ENCODE measurements around the gene KIAA0825.

DNA sequence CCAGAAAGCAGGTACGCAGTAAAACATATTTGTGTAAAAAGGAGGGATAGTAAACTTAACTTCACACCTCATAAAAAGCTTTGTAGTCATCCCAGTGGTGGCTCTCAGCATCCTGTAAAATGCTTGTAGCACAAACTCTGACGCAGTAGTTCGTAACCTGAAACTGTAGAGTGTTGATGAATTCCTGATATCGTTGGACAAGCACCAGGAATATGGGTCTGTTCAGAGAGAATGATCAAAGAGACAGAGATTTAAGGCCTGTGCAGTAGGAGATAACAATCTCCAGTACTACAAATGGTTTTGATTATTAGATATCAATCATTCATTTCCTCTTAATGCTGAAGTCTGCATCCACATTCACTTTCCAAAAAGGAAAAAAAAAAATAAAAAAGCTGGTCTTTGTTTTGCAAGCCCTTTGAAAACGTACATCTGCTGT is 148.5 kb downstream of the KIAA0825 start:
- TF ChIP-seq, protein P1, sequence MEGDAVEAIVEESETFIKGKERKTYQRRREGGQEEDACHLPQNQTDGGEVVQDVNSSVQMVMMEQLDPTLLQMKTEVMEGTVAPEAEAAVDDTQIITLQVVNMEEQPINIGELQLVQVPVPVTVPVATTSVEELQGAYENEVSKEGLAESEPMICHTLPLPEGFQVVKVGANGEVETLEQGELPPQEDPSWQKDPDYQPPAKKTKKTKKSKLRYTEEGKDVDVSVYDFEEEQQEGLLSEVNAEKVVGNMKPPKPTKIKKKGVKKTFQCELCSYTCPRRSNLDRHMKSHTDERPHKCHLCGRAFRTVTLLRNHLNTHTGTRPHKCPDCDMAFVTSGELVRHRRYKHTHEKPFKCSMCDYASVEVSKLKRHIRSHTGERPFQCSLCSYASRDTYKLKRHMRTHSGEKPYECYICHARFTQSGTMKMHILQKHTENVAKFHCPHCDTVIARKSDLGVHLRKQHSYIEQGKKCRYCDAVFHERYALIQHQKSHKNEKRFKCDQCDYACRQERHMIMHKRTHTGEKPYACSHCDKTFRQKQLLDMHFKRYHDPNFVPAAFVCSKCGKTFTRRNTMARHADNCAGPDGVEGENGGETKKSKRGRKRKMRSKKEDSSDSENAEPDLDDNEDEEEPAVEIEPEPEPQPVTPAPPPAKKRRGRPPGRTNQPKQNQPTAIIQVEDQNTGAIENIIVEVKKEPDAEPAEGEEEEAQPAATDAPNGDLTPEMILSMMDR (IDR thresholded peaks at IDR 0.05; ENCODE audit: low read depth, low read length, poor library complexity, severe bottlenecking): no peak
- TF ChIP-seq EZH2phosphoT487 (IDR thresholded peaks at IDR 0.05; ENCODE audit: borderline replicate concordance, low read length): no peak
